Measurements from ENCODE around the gene TNPO1. TPM values are rescaled to one million over a fixed set of nuclear protein-coding genes. Genes with fewer than 3 reads are reported as not detected.

TNPO1 gene
- total and polyA plus RNA-seq, 2 of the 13 experiments (the other 11 are each of a cell fraction or from before 2014, with no cell fraction given): 26.7 to 123 TPM

- TF ChIP-seq FOXP1 (IDR thresholded peaks at IDR 0.05) (no peak), FOXP1 (CRISPR knock-in tag; IDR thresholded peaks at IDR 0.05) (no peak), MED1 (CRISPR knock-in tag; IDR thresholded peaks at IDR 0.05) (0 out of 2 replicates have a peak, but pooled peaks have one; percentile 25), IKZF4 (CRISPR knock-in tag; IDR thresholded peaks at IDR 0.05; ENCODE audit: borderline replicate concordance, low read depth, not compliant biosample characterization) (no peak), ZBTB46 (CRISPR knock-in tag; IDR thresholded peaks at IDR 0.05; ENCODE audit: borderline replicate concordance) (no peak), NRL (CRISPR knock-in tag; IDR thresholded peaks at IDR 0.05; ENCODE audit: borderline replicate concordance) (no peak), ZNF362 (CRISPR knock-in tag; IDR thresholded peaks at IDR 0.05; ENCODE audit: borderline replicate concordance) (0 out of 2 replicates have a peak, but pooled peaks have one; percentile 14), SMAD3 (CRISPR knock-in tag; IDR thresholded peaks at IDR 0.05) (peak; percentile 46), ZSCAN30 (CRISPR knock-in tag; IDR thresholded peaks at IDR 0.05) (peak; percentile 15; the same call in 1 of the 2 replicates), ARNT (IDR thresholded peaks at IDR 0.05) (no peak), HNF4G (IDR thresholded peaks at IDR 0.05; ENCODE audit: borderline replicate concordance, low read depth, low read length) (peak; percentile 89), HNF4G (CRISPR knock-in tag; IDR thresholded peaks at IDR 0.05; ENCODE audit: borderline replicate concordance, low read depth) (peak; percentile 91), POLR2AphosphoS5 (IDR thresholded peaks at IDR 0.05; ENCODE audit: low read depth, low read length) (no peak), ZNF740 (CRISPR knock-in tag; IDR thresholded peaks at IDR 0.05) (no peak), ZBTB20 (CRISPR knock-in tag; IDR thresholded peaks at IDR 0.05; ENCODE audit: borderline replicate concordance, low read depth) (no peak; the same call in 1 of the 2 replicates), ERF (CRISPR knock-in tag; IDR thresholded peaks at IDR 0.05) (0 out of 2 replicates have a peak, but pooled peaks have one; percentile 8), ZSCAN25 (CRISPR knock-in tag; IDR thresholded peaks at IDR 0.05) (no peak), TRIM24 (CRISPR knock-in tag; IDR thresholded peaks at IDR 0.05) (no peak), JDP2 (CRISPR knock-in tag; IDR thresholded peaks at IDR 0.05; ENCODE audit: borderline replicate concordance) (no peak), KLF16 (CRISPR knock-in tag; IDR thresholded peaks at IDR 0.05) (no peak), MXI1 (IDR thresholded peaks at IDR 0.05; ENCODE audit: borderline replicate concordance, low read depth, low read length) (peak; percentile 34; the same call in 1 of the 3 replicates), ZNF513 (CRISPR knock-in tag; conservative IDR thresholded peaks at IDR 0.05) (no peak), RBFOX2 (IDR thresholded peaks at IDR 0.05; ENCODE audit: low read depth, low read length) (no peak), TGIF2 (CRISPR knock-in tag; IDR thresholded peaks at IDR 0.05) (no peak), MTERF4 (CRISPR knock-in tag; IDR thresholded peaks at IDR 0.05) (no peak), REPIN1 (CRISPR knock-in tag; IDR thresholded peaks at IDR 0.05; ENCODE audit: borderline replicate concordance, low read depth) (no peak; the same call in 1 of the 2 replicates), ZNF644 (CRISPR knock-in tag; IDR thresholded peaks at IDR 0.05; ENCODE audit: low read depth) (no peak)
These were observed 138.8 kb downstream of the TNPO1 start (continued) for GRCh38 chr5:72955143-72955767.
